CD4-positive, alpha-beta T cell (primary cell): Measurements from ENCODE around the gene PLXDC2. TPM values are rescaled to one million over a fixed set of nuclear protein-coding genes. Genes with fewer than 3 reads are reported as not detected.
"Not testable (repeated sequence)": the region's sequence is repeated elsewhere in the genome, so short reads cannot be mapped to it uniquely, and the experiment has no call there.

ENCODE experiments used
- ATAC-seq: fragments of 200-7000 bp; cut with Tn5 transposase; one replicate; pipeline ENCODE4 v1.10.0; 2022; ENCODE audit warnings: mild to moderate bottlenecking; ENCODE audit not compliant: poor library complexity
- CTCF ChIA-PET: fragments of 350-600 bp; sonication (Branson Sonifier 250); formaldehyde crosslinking; loops from one replicate; lab custom pipeline; 2021; ENCODE audit warnings: antibody characterized with exemption, inconsistent platforms; lab: Charles Lee
- POLR2A ChIA-PET: fragments of 350-600 bp; sonication (Branson Sonifier 250); formaldehyde crosslinking; loops from one replicate; lab custom pipeline; 2021; ENCODE audit warnings: antibody characterized with exemption, inconsistent platforms; lab: Charles Lee
- DNase-seq, 14 experiments: peaks; one replicate each; pipeline ENCODE4 v3.0.0-alpha.2; 2013 to 2020; ENCODE audit warnings: mixed read lengths in 2 of 14
- H3K27ac ChIP-seq, 2 donors: one replicate each; pipeline versions ENCODE4 v1.5.1 to v1.7.0; 2013; ENCODE audit warnings: low read length in 2 of 2, low read depth in 1 of 2, mild to moderate bottlenecking in 1 of 2
- H3K27me3 ChIP-seq, 2 experiments: 1 replicate in 1 of 2; 2 replicates in 1 of 2; pipeline versions ENCODE4 v1.6.1 to v1.7.0; 2013; ENCODE audit warnings: low read length in 2 of 2, control low read depth in 1 of 2, mild to moderate bottlenecking in 1 of 2, moderate library complexity in 1 of 2; ENCODE audit not compliant: insufficient read depth in 2 of 2, control insufficient read depth in 1 of 2
- H3K36me3 ChIP-seq: one replicate; pipeline ENCODE4 v1.6.1; 2013; ENCODE audit warnings: low read length, control low read depth; ENCODE audit not compliant: insufficient read depth
- H3K4me1 ChIP-seq: one replicate; pipeline ENCODE4 v1.6.1; 2013; ENCODE audit warnings: low read length, control low read depth; ENCODE audit not compliant: insufficient read depth
- H3K4me3 ChIP-seq: one replicate; pipeline ENCODE4 v1.5.1; 2013; ENCODE audit warnings: mild to moderate bottlenecking, low read length, moderate library complexity
- H3K9me3 ChIP-seq, 2 experiments: 1 replicate in 1 of 2; 2 replicates in 1 of 2; pipeline versions ENCODE4 v1.6.1 to v1.7.0; 2013; ENCODE audit warnings: low read length in 2 of 2, mild to moderate bottlenecking in 2 of 2, control low read depth in 1 of 2, moderate library complexity in 1 of 2; ENCODE audit not compliant: control insufficient read depth in 1 of 2, insufficient read depth in 1 of 2
- H3K27ac Mint-ChIP-seq: one replicate; pipeline ENCODE4 v1.8.0; 2020; ENCODE audit warnings: mixed read lengths
- H3K27me3 Mint-ChIP-seq: one replicate; pipeline ENCODE4 v1.8.0; 2021; ENCODE audit warnings: mixed read lengths
- H3K36me3 Mint-ChIP-seq: one replicate; pipeline ENCODE4 v1.8.0; 2021; ENCODE audit warnings: low read depth, mixed read lengths
- H3K4me1 Mint-ChIP-seq: one replicate; pipeline ENCODE4 v1.8.0; 2021; ENCODE audit warnings: low read depth, mixed read lengths
- H3K4me3 Mint-ChIP-seq: one replicate; pipeline ENCODE4 v1.8.0; 2020; ENCODE audit warnings: mild to moderate bottlenecking, mixed read lengths
- H3K9me3 Mint-ChIP-seq: one replicate; pipeline ENCODE4 v1.8.0; 2020; ENCODE audit warnings: mixed read lengths
- intact Hi-C, 2 experiments: fragments of 100-400 bp; cut with DNase I in 1 of 2; cut with micrococcal nuclease in 1 of 2; formaldehyde crosslinking; loops; one replicate each; pipeline versions ENCODE4 v1.15.1 to v1.9.0; 2023 to 2025; cut with DNase I, micrococcal nuclease
- total RNA-seq, 174 experiments: library from RNA in 2 of 174; stranded (reverse) in 2 of 174; gene quantifications; one replicate each; pipeline ENCODE4 v1.2.3 and lab custom pipeline; 2021 to 2026
- TF ChIP-seq, protein P1 (sequence below): fragments of 200-600 bp; IDR thresholded peaks from one replicate; pipeline ENCODE4 v1.8.0; 2022; ENCODE audit warnings: antibody characterized with exemption, mild to moderate bottlenecking

Gene PLXDC2
- total RNA-seq, 2 experiments from 2014 or later, result 0.41 to 0.61 TPM

DNA sequence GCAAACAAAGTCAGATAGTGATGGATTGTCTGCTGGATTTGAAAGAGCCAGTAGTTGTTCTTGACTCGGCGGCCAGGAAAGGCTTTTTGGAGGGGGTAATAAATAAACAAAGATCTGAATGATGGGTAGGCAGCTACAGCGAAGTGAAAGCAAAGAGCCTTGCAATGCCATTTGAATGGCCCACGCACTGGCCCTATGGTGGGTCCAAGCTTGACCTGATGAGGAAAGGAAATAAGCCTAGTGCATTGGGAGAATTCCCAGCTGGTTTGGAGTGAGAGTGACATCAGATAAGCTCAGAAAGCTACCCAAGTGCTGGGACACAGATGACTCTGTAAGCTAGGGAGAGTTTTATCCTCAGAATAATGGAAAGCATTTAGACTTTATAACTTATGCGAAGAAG is 365.2 kb downstream of the PLXDC2 start:
- peaks cover 5% of the 10 kb centered on the region for H3K9me3 Mint-ChIP-seq
- TF ChIP-seq, protein P1, sequence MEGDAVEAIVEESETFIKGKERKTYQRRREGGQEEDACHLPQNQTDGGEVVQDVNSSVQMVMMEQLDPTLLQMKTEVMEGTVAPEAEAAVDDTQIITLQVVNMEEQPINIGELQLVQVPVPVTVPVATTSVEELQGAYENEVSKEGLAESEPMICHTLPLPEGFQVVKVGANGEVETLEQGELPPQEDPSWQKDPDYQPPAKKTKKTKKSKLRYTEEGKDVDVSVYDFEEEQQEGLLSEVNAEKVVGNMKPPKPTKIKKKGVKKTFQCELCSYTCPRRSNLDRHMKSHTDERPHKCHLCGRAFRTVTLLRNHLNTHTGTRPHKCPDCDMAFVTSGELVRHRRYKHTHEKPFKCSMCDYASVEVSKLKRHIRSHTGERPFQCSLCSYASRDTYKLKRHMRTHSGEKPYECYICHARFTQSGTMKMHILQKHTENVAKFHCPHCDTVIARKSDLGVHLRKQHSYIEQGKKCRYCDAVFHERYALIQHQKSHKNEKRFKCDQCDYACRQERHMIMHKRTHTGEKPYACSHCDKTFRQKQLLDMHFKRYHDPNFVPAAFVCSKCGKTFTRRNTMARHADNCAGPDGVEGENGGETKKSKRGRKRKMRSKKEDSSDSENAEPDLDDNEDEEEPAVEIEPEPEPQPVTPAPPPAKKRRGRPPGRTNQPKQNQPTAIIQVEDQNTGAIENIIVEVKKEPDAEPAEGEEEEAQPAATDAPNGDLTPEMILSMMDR, result no peak
- no peak overlapping the region for H3K4me3 Mint-ChIP-seq
- no peaks in the 10 kb centered on the region for H3K4me1 ChIP-seq
- ATAC-seq, result no peak
- H3K36me3 Mint-ChIP-seq, result no peaks in the 10 kb centered on the region
- H3K36me3 ChIP-seq, result no peaks in the 10 kb centered on the region
- no peaks in the 10 kb centered on the region for H3K27me3 ChIP-seq
- no peaks in the 10 kb centered on the region for H3K4me1 Mint-ChIP-seq
- no peaks in the 10 kb centered on the region for H3K9me3 ChIP-seq
- H3K27me3 Mint-ChIP-seq, result no peaks in the 10 kb centered on the region
- H3K27ac ChIP-seq, result no peak overlapping the region
- ChIA-PET POLR2A (no interaction called here), CTCF (no interaction called here)
- no peak overlapping the region for H3K27ac Mint-ChIP-seq
- DNase-seq, result no peak
- intact Hi-C loops, result no loop called here
- no peak overlapping the region for H3K4me3 ChIP-seq

DNA sequence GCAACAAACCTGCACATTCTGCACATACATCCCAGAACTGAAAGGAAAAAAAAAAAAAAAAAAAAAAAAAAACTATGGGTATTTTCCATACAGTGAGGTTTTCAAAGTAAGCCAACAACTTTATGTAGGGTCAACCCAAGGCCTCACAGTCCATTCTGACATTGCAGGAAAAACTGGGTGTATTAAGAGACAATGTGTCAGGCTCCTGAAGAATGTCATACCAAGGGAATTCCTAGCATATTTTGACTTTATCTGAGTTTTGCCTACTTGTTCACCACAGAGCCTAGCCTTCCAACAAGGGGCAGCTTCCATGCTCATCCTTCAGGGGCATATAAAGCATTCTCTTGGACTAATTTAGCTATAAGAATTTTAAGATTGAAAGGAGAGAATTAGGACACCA is 368.9 kb downstream of the PLXDC2 start:
- Histone ChIP-seq H3K4me1 (no peaks in the 10 kb centered on the region), H3K36me3 (no peaks in the 10 kb centered on the region), H3K4me3 (no peak overlapping the region), H3K9me3 (no peaks in the 10 kb centered on the region), H3K27me3 (no peaks in the 10 kb centered on the region), H3K27ac (no peak overlapping the region)
- peaks cover 5% of the 10 kb centered on the region for H3K9me3 Mint-ChIP-seq
- H3K36me3 Mint-ChIP-seq, result no peaks in the 10 kb centered on the region
- ChIA-PET CTCF (no interaction called here), POLR2A (no interaction called here)
- DNase-seq (no peak), ATAC-seq (no peak)
- intact Hi-C loops, result no loop called here
- no peak overlapping the region for H3K27ac Mint-ChIP-seq
- no peak overlapping the region for H3K4me3 Mint-ChIP-seq
- H3K27me3 Mint-ChIP-seq, result no peaks in the 10 kb centered on the region
- TF ChIP-seq, protein P1, result no peak
- no peaks in the 10 kb centered on the region for H3K4me1 Mint-ChIP-seq

DNA sequence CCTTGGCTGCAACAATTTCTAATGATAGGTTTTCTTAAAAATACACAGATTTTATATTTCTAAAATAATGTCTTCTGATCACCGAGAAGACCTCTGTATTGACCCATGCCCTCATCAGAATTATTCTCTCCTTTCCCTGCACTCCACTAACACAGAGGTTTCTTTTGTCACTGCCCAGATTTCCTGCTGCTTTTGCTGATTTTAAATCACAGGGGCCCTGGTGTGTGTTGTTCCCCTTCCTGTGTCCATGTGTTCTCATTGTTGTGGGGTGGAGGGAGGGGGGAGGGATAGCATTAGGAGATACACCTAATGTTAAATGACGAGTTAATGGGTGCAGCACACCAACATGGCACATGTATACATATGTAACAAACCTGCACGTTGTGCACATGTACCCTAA is 375.2 kb downstream of the PLXDC2 start:
- H3K4me3 ChIP-seq, H3K27ac ChIP-seq, H3K27me3 ChIP-seq, CTCF ChIA-PET, ATAC-seq, H3K4me1 ChIP-seq, H3K9me3 ChIP-seq, H3K4me3 Mint-ChIP-seq, H3K4me1 Mint-ChIP-seq, H3K9me3 Mint-ChIP-seq, H3K36me3 Mint-ChIP-seq, DNase-seq, POLR2A ChIA-PET, H3K36me3 ChIP-seq, intact Hi-C loops, H3K27ac Mint-ChIP-seq, H3K27me3 Mint-ChIP-seq: not testable (repeated sequence)

DNA sequence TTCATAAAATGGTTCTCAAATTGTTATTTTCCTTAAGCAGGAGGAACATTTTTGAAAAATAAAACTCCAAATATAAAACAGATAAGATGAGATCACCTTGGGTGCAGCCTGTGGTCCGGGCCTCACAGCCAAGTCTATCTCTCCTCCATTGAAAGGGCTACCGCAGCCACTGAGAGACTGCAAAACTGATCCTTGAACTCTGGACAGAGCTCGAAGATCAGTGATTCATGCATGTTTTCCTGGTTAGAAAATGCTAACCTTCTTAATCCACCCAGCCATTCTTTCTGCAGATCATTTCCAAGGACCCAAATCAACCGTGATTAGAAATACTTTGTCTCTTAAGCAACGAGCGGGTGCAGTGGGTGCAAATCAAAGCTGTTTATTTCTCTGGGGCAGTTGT is 378.8 kb downstream of the PLXDC2 start:
- TF ChIP-seq, protein P1, result no peak
- Mint-ChIP-seq H3K9me3 (no peaks in the 10 kb centered on the region), H3K4me1 (no peaks in the 10 kb centered on the region), H3K36me3 (no peaks in the 10 kb centered on the region), H3K27me3 (no peaks in the 10 kb centered on the region), H3K27ac (no peak overlapping the region), H3K4me3 (no peak overlapping the region)
- DNase-seq (no peak), ATAC-seq (no peak)
- H3K27ac ChIP-seq, result no peak overlapping the region
- H3K4me3 ChIP-seq, result no peak overlapping the region
- no peaks in the 10 kb centered on the region for H3K4me1 ChIP-seq
- intact Hi-C loops, result no loop called here
- ChIA-PET CTCF (no interaction called here), POLR2A (no interaction called here)
- H3K27me3 ChIP-seq, result no peaks in the 10 kb centered on the region
- H3K9me3 ChIP-seq, result no peaks in the 10 kb centered on the region
- no peaks in the 10 kb centered on the region for H3K36me3 ChIP-seq
